ENCODE results near the gene RAB28. TPM values are rescaled to one million over a fixed set of nuclear protein-coding genes. Genes with fewer than 3 reads are reported as not detected.

The RAB28 gene
- total RNA-seq, 1 donor from 2014 or later = 25.9 TPM

- no peak overlapping the region for H3K4me3 ChIP-seq
- no peak for TF ChIP-seq CTCF (IDR thresholded peaks at IDR 0.05; ENCODE audit: borderline replicate concordance)
- H3K27ac ChIP-seq (replicated peaks) = no peak overlapping the region
- H3K4me1 ChIP-seq = no peaks in the 10 kb centered on the region
- no peaks in the 10 kb centered on the region for H3K36me3 ChIP-seq
- no peak for DNase-seq
- H3K27me3 ChIP-seq (ENCODE audit: low read depth) = peaks cover 99% of the 10 kb centered on the region
- no peaks in the 10 kb centered on the region for H3K9me3 ChIP-seq (replicated peaks)
- intact Hi-C loops (cut with micrococcal nuclease) = no loop called here
Measured at GRCh38 chr4:13516315-13516860, 32.2 kb upstream of the RAB28 start.

GRCh38 chr4:13515268-13515667 is 31.1 kb upstream of the RAB28 start:
- no peaks in the 10 kb centered on the region for H3K9me3 ChIP-seq (replicated peaks)
- intact Hi-C loops (cut with micrococcal nuclease) = no loop called here
- H3K36me3 ChIP-seq = no peaks in the 10 kb centered on the region
- H3K4me3 ChIP-seq = no peak overlapping the region
- DNase-seq = no peak
- H3K27ac ChIP-seq (replicated peaks) = no peak overlapping the region
- TF ChIP-seq CTCF (IDR thresholded peaks at IDR 0.05; ENCODE audit: borderline replicate concordance) = no peak
- H3K4me1 ChIP-seq = no peaks in the 10 kb centered on the region
- peaks cover 88% of the 10 kb centered on the region for H3K27me3 ChIP-seq (ENCODE audit: low read depth)

GRCh38 chr4:13514722-13515121 is 30.6 kb upstream of the RAB28 start:
- no peak overlapping the region for H3K4me3 ChIP-seq
- H3K27me3 ChIP-seq (ENCODE audit: low read depth) = peaks cover 83% of the 10 kb centered on the region
- no peaks in the 10 kb centered on the region for H3K36me3 ChIP-seq
- no peak for DNase-seq
- H3K27ac ChIP-seq (replicated peaks) = no peak overlapping the region
- intact Hi-C loops (cut with micrococcal nuclease) = no loop called here
- no peak for TF ChIP-seq CTCF (IDR thresholded peaks at IDR 0.05; ENCODE audit: borderline replicate concordance)
- H3K9me3 ChIP-seq (replicated peaks) = no peaks in the 10 kb centered on the region
- H3K4me1 ChIP-seq = no peaks in the 10 kb centered on the region

GRCh38 chr4:13511101-13511500 is 27.0 kb upstream of the RAB28 start:
- intact Hi-C loops (cut with micrococcal nuclease) = no loop called here
- no peaks in the 10 kb centered on the region for H3K4me1 ChIP-seq
- H3K9me3 ChIP-seq (replicated peaks) = no peaks in the 10 kb centered on the region
- H3K27ac ChIP-seq (replicated peaks) = no peak overlapping the region
- peaks cover 47% of the 10 kb centered on the region for H3K27me3 ChIP-seq (ENCODE audit: low read depth)
- H3K36me3 ChIP-seq = no peaks in the 10 kb centered on the region
- DNase-seq = no peak
- H3K4me3 ChIP-seq = no peak overlapping the region
- no peak for TF ChIP-seq CTCF (IDR thresholded peaks at IDR 0.05; ENCODE audit: borderline replicate concordance)

GRCh38 chr4:13509442-13509841 is 25.3 kb upstream of the RAB28 start:
- H3K36me3 ChIP-seq = no peaks in the 10 kb centered on the region
- H3K27ac ChIP-seq (replicated peaks) = no peak overlapping the region
- intact Hi-C loops (cut with micrococcal nuclease) = no loop called here
- TF ChIP-seq CTCF (IDR thresholded peaks at IDR 0.05; ENCODE audit: borderline replicate concordance) = no peak
- no peak for DNase-seq
- H3K27me3 ChIP-seq (ENCODE audit: low read depth) = peaks cover 30% of the 10 kb centered on the region
- H3K9me3 ChIP-seq (replicated peaks) = no peaks in the 10 kb centered on the region
- H3K4me1 ChIP-seq = no peaks in the 10 kb centered on the region
- no peak overlapping the region for H3K4me3 ChIP-seq

All from left ventricle myocardium inferior (tissue), 1 donor.